Activated naive CD4-positive, alpha-beta T cell treated with anti-CD3 and anti-CD28 coated beads for 36 hours (primary cell): ENCODE data around the gene RBM25. TPM values are rescaled to one million over a fixed set of nuclear protein-coding genes. Genes with fewer than 3 reads are reported as not detected.
"Not testable (repeated sequence)": the region's sequence is repeated elsewhere in the genome, so short reads cannot be mapped to it uniquely, and the experiment has no call there.

ENCODE experiments used
- CTCF ChIA-PET: fragments of 350-600 bp; sonication (Branson Sonifier 250); formaldehyde crosslinking; loops from one replicate; lab custom pipeline; 2021; ENCODE audit warnings: antibody characterized with exemption; lab: Charles Lee
- DNase-seq: peaks from one replicate; pipeline ENCODE4 v3.0.0-alpha.2; 2020
- H3K27ac Mint-ChIP-seq: one replicate; pipeline ENCODE4 v1.8.0; 2021; ENCODE audit warnings: mild to moderate bottlenecking, mixed read lengths
- H3K27me3 Mint-ChIP-seq: one replicate; pipeline ENCODE4 v1.8.0; 2021; ENCODE audit warnings: low read depth, mixed read lengths
- H3K36me3 Mint-ChIP-seq: one replicate; pipeline ENCODE4 v1.8.0; 2021; ENCODE audit warnings: low read depth, mixed read lengths
- H3K4me1 Mint-ChIP-seq: one replicate; pipeline ENCODE4 v1.8.0; 2021; ENCODE audit warnings: low read depth, mixed read lengths
- H3K4me3 Mint-ChIP-seq: one replicate; pipeline ENCODE4 v1.8.0; 2021; ENCODE audit warnings: mild to moderate bottlenecking, moderate library complexity, mixed read lengths
- H3K9me3 Mint-ChIP-seq: one replicate; pipeline ENCODE4 v1.8.0; 2021; ENCODE audit warnings: mixed read lengths
- intact Hi-C: fragments of 100-400 bp; cut with micrococcal nuclease; formaldehyde crosslinking; loops from one replicate; pipeline ENCODE4 v1.15.1; 2023
- total RNA-seq, 2 experiments: library from RNA; stranded (reverse); gene quantifications; one replicate each; pipeline ENCODE4 v1.2.3, GENCODE V29; 2021

The RBM25 gene
- total RNA-seq, 2 experiments from 2014 or later, result 86.3 to 93.6 TPM

DNA sequence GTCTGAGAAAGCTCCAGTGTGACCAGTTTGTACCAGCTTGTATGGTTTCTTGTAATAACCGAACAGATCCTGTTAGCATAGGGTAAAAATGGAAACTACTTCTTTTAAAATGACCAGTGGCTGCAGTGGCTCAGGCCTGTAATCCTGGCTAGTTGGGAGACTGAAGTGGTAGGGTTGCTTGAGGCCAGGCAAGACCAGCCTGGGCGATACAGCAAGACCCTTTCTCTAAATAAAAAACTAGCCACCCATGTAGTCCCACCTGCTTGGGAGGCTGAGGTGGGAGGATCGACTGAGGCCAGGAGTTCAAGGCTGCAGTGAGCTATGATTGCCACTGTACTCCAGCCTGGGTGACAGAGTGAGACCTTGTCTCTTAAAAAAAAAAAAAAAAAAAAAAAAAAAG is 85.3 kb downstream of the RBM25 start:
- CTCF ChIA-PET, result no interaction called here
- H3K9me3 Mint-ChIP-seq, result no peaks in the 10 kb centered on the region
- H3K4me3 Mint-ChIP-seq, result no peak overlapping the region
- H3K36me3 Mint-ChIP-seq, result peaks cover 2% of the 10 kb centered on the region
- intact Hi-C loops, result no loop called here
- DNase-seq, result no peak
- no peak overlapping the region for H3K27ac Mint-ChIP-seq
- no peaks in the 10 kb centered on the region for H3K27me3 Mint-ChIP-seq
- peaks cover 37% of the 10 kb centered on the region for H3K4me1 Mint-ChIP-seq

DNA sequence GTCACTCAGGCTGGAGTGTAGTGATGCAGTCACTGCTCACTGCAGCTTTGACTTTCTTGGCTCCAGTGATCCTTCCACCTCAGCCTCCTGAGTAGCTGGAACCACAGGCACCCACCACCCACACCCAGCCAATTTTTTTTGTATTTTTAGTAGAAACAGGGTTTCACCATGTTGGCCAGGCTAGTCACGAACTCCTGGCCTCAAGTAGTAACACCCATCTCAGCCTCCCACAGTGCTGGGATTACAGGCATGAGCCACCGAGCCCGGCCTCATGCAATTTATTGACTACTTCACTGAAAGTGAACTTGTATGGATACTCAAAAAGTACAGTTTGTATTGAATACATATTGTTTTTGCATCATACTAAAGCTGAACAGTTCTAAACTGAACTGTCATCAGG is 87.0 kb downstream of the RBM25 start:
- no peaks in the 10 kb centered on the region for H3K27me3 Mint-ChIP-seq
- H3K27ac Mint-ChIP-seq, result no peak overlapping the region
- intact Hi-C loops, result no loop called here
- CTCF ChIA-PET, result no interaction called here
- no peak overlapping the region for H3K4me3 Mint-ChIP-seq
- DNase-seq, result no peak
- peaks cover 35% of the 10 kb centered on the region for H3K4me1 Mint-ChIP-seq
- no peaks in the 10 kb centered on the region for H3K9me3 Mint-ChIP-seq
- peaks cover 3% of the 10 kb centered on the region for H3K36me3 Mint-ChIP-seq

GRCh38 chr14:73146111-73146510 is 87.8 kb downstream of the RBM25 start:
- Mint-ChIP-seq H3K4me3 (no peak overlapping the region), H3K27ac (no peak overlapping the region), H3K36me3 (peaks cover 1% of the 10 kb centered on the region), H3K9me3 (no peaks in the 10 kb centered on the region), H3K27me3 (no peaks in the 10 kb centered on the region), H3K4me1 (peaks cover 29% of the 10 kb centered on the region)
- intact Hi-C loops, result no loop called here
- CTCF ChIA-PET, result no interaction called here
- DNase-seq, result no peak

GRCh38 chr14:73149753-73150152 is 91.4 kb downstream of the RBM25 start:
- no peak for DNase-seq
- no peak overlapping the region for H3K27ac Mint-ChIP-seq
- CTCF ChIA-PET, result interaction anchor here (0.9 kb wide), 1 partner anchor 19 kb away, joined by 3 read pairs; no protein-coding TSS in a partner anchor
- peaks cover 3% of the 10 kb centered on the region for H3K36me3 Mint-ChIP-seq
- intact Hi-C loops, result no loop called here
- H3K4me1 Mint-ChIP-seq, result peaks cover 6% of the 10 kb centered on the region
- no peaks in the 10 kb centered on the region for H3K9me3 Mint-ChIP-seq
- H3K27me3 Mint-ChIP-seq, result no peaks in the 10 kb centered on the region
- no peak overlapping the region for H3K4me3 Mint-ChIP-seq

GRCh38 chr14:73153272-73153671 is 94.9 kb downstream of the RBM25 start:
- no peak overlapping the region for H3K4me3 Mint-ChIP-seq
- intact Hi-C loops, result no loop called here
- DNase-seq, result no peak
- H3K27me3 Mint-ChIP-seq, result no peaks in the 10 kb centered on the region
- H3K27ac Mint-ChIP-seq, result no peak overlapping the region
- no peaks in the 10 kb centered on the region for H3K4me1 Mint-ChIP-seq
- CTCF ChIA-PET, result interaction anchor here (1.3 kb wide), 1 partner anchor 20 kb away, joined by 6 read pairs; no protein-coding TSS in a partner anchor
- H3K36me3 Mint-ChIP-seq, result peaks cover 14% of the 10 kb centered on the region
- H3K9me3 Mint-ChIP-seq, result no peaks in the 10 kb centered on the region

DNA sequence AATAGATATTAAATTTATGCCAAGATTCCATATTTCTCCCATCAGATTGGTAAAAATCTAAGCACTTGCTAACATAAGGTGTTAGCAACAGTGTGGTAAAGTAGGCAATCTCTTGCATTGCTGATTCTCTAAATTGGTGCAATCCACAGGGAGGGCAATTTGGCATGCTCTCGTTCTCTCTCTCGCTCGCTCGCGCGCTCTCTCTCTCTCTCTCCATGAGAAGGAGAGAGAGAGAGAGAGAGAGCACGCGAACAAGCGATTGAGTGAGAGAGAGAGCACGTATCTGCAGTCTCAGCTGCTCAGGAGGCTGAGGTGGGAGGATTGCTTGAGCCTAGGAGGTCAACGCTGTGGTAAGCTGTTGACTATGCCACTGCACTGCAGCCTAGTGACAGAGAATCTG is 103.9 kb downstream of the RBM25 start:
- intact Hi-C loops, result no loop called here
- Mint-ChIP-seq H3K27me3 (no peaks in the 10 kb centered on the region), H3K36me3 (peaks cover 25% of the 10 kb centered on the region)

GRCh38 chr14:73166399-73166798 is 108.1 kb downstream of the RBM25 start:
- intact Hi-C loops, result no loop called here
- H3K9me3 Mint-ChIP-seq, result no peaks in the 10 kb centered on the region
- H3K4me3 Mint-ChIP-seq, result no peak overlapping the region
- H3K27ac Mint-ChIP-seq, result no peak overlapping the region
- H3K36me3 Mint-ChIP-seq, result peaks cover 17% of the 10 kb centered on the region
- CTCF ChIA-PET, result no interaction called here
- H3K27me3 Mint-ChIP-seq, result no peaks in the 10 kb centered on the region
- H3K4me1 Mint-ChIP-seq, result no peaks in the 10 kb centered on the region
- no peak for DNase-seq

More for the DNA sequence above, 103.9 kb downstream of the RBM25 start:
- CTCF ChIA-PET, result no interaction called here
- no peak overlapping the region for H3K4me3 Mint-ChIP-seq
- H3K4me1 Mint-ChIP-seq, result peaks cover 2% of the 10 kb centered on the region
- no peaks in the 10 kb centered on the region for H3K9me3 Mint-ChIP-seq
- H3K27ac Mint-ChIP-seq, result no peak overlapping the region
- DNase-seq, result no peak

DNA sequence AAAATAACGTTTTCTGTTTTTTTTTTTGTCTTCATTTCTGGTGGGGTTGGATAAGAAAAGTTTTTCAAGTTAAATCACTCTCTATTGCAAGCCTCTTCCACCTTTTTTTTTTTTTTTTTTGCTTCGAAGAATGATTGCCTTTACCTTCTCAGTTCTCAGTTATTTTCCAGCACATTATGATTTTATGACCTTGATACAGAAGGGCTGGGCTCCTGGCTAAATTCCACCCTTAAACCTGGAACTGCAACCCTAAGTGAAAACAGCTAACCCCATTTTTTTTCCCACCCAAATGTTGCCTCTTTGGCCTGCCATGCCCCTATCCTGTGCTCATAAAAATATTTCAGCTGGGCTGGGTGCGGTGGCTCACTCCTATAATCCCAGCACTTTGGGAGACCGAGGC is 109.4 kb downstream of the RBM25 start:
- no peak overlapping the region for H3K27ac Mint-ChIP-seq
- DNase-seq, result no peak
- no peaks in the 10 kb centered on the region for H3K9me3 Mint-ChIP-seq
- peaks cover 19% of the 10 kb centered on the region for H3K36me3 Mint-ChIP-seq
- H3K27me3 Mint-ChIP-seq, result no peaks in the 10 kb centered on the region
- CTCF ChIA-PET, result no interaction called here
- intact Hi-C loops, result no loop called here
- no peaks in the 10 kb centered on the region for H3K4me1 Mint-ChIP-seq
- no peak overlapping the region for H3K4me3 Mint-ChIP-seq

DNA sequence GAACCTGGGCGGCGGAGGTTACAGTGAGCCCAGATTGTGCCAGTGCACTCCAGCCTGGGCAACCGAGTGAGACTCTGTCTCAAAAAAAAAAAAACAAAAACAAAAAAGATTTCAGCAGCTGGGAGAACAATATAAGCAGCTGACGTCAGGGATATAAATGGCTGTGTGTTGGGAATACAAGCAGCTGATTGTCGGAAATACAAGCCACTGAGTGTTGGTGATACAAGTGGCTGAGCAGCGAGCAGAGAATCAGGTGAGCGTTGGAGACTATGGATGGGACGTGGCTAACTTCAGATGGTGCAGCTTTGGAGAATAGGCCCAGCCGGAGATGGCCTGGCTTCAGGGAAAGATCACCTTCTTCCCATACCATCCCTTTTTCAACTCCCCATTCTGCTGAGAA is 109.9 kb downstream of the RBM25 start:
- CTCF ChIA-PET, result interaction anchor here (1.2 kb wide), 1 partner anchor 19 kb away, joined by 3 read pairs; no protein-coding TSS in a partner anchor
- Mint-ChIP-seq H3K4me3 (no peak overlapping the region), H3K9me3 (no peaks in the 10 kb centered on the region), H3K27ac (no peak overlapping the region), H3K27me3 (no peaks in the 10 kb centered on the region), H3K4me1 (peaks cover 2% of the 10 kb centered on the region), H3K36me3 (peaks cover 19% of the 10 kb centered on the region)
- DNase-seq, result no peak
- intact Hi-C loops, result no loop called here

GRCh38 chr14:73168691-73169090 is 110.4 kb downstream of the RBM25 start:
- CTCF ChIA-PET, result interaction anchor here (1.2 kb wide), 1 partner anchor 19 kb away, joined by 3 read pairs; no protein-coding TSS in a partner anchor
- no peak for DNase-seq
- Mint-ChIP-seq H3K4me3 (no peak overlapping the region), H3K4me1 (peaks cover 2% of the 10 kb centered on the region), H3K9me3 (no peaks in the 10 kb centered on the region), H3K27me3 (no peaks in the 10 kb centered on the region), H3K27ac (no peak overlapping the region), H3K36me3 (peaks cover 17% of the 10 kb centered on the region)
- intact Hi-C loops, result no loop called here

GRCh38 chr14:73169855-73170254 is 111.5 kb downstream of the RBM25 start:
- intact Hi-C loops, result loop anchor here (10.0 kb wide), 2 partner anchors 115 to 465 kb away; no protein-coding TSS in a partner anchor
- H3K9me3 Mint-ChIP-seq, CTCF ChIA-PET, DNase-seq, H3K4me1 Mint-ChIP-seq, H3K27ac Mint-ChIP-seq, H3K27me3 Mint-ChIP-seq, H3K4me3 Mint-ChIP-seq: not testable (repeated sequence)
- H3K36me3 Mint-ChIP-seq, result peaks cover 15% of the 10 kb centered on the region

- no peak overlapping the region for H3K4me3 Mint-ChIP-seq
- peaks cover 2% of the 10 kb centered on the region for H3K4me1 Mint-ChIP-seq
- intact Hi-C loops, result loop anchor here (10.0 kb wide), 2 partner anchors 114 to 464 kb away; no protein-coding TSS in a partner anchor
- DNase-seq, result no peak
- CTCF ChIA-PET, result no interaction called here
- no peak overlapping the region for H3K27ac Mint-ChIP-seq
- peaks cover 15% of the 10 kb centered on the region for H3K36me3 Mint-ChIP-seq
- H3K9me3 Mint-ChIP-seq, result no peaks in the 10 kb centered on the region
- H3K27me3 Mint-ChIP-seq, result no peaks in the 10 kb centered on the region
These were observed 112.4 kb downstream of the RBM25 start for GRCh38 chr14:73170686-73171085.

GRCh38 chr14:73172500-73172899 is 114.2 kb downstream of the RBM25 start:
- no peak for DNase-seq
- CTCF ChIA-PET, result interaction anchor here (0.6 to 1.8 kb wide), 7 partner anchors 10 to 300 kb away, joined by 3 to 13 read pairs (median 5); no protein-coding TSS in a partner anchor
- Mint-ChIP-seq H3K36me3 (peaks cover 18% of the 10 kb centered on the region), H3K27me3 (no peaks in the 10 kb centered on the region), H3K4me1 (peaks cover 2% of the 10 kb centered on the region), H3K9me3 (no peaks in the 10 kb centered on the region), H3K4me3 (no peak overlapping the region), H3K27ac (no peak overlapping the region)
- intact Hi-C loops, result loop anchor here (10.0 kb wide), 2 partner anchors 112 to 462 kb away; no protein-coding TSS in a partner anchor
